ENCODE results near the gene UCK2.

The UCK2 gene

DNA sequence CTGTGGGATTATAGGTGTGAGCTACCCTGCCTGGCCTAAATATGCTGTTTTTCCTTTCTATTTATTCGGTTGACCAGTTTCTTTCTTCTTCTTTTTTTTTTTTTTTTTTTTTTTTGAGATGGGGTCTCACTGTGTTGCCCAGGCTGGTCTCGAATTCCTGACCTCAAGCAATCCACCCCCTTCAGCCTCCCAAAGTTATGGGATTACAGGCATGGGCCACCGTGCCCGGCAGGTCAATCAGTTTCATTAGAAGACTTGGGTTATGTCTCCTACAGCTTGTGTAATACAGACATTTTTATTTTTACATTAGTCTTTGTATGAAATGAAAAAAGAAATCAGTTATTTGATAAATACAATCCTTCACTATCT is 61.1 kb downstream of the UCK2 start:
- no peaks in the 10 kb centered on the region for H3F3A ChIP-seq (ENCODE audit: control insufficient read depth, insufficient read depth)
- no peaks in the 10 kb centered on the region for H3K9me2 ChIP-seq (replicated peaks; ENCODE audit: control insufficient read depth, low read length)
- no peaks in the 10 kb centered on the region for H3K9me3 ChIP-seq (ENCODE audit: control insufficient read depth, insufficient read depth, low read length)
- TF ChIP-seq CTCF (IDR thresholded peaks at IDR 0.05; ENCODE audit: low read depth, low read length, poor library complexity, severe bottlenecking) (no peak), EZH2phosphoT487 (IDR thresholded peaks at IDR 0.05; ENCODE audit: borderline replicate concordance, low read length) (no peak)
- no peak overlapping the region for H3K4me2 ChIP-seq (ENCODE audit: low read length)
- H3K27me3 ChIP-seq (ENCODE audit: control insufficient read depth, low read length): no peaks in the 10 kb centered on the region
- peaks cover 17% of the 10 kb centered on the region for H4K20me1 ChIP-seq (ENCODE audit: control insufficient read depth, insufficient read depth, low read depth, low read length)
- no peak overlapping the region for H3K27ac ChIP-seq (ENCODE audit: low read depth, low read length)
- H3K4me1 ChIP-seq (ENCODE audit: control insufficient read depth, low read length): peaks cover 27% of the 10 kb centered on the region
- H3K79me2 ChIP-seq (ENCODE audit: control insufficient read depth, low read length): peaks cover 66% of the 10 kb centered on the region
- peaks cover 29% of the 10 kb centered on the region for H3K36me3 ChIP-seq (ENCODE audit: control insufficient read depth, low read length)
- no peak overlapping the region for H3K4me3 ChIP-seq (ENCODE audit: low read length)

GRCh38 chr1:165890684-165891083 is 63.3 kb downstream of the UCK2 start:
- Histone ChIP-seq H3K9me3 (ENCODE audit: control insufficient read depth, insufficient read depth, low read length) (no peaks in the 10 kb centered on the region), H3K4me3 (ENCODE audit: low read length) (no peak overlapping the region), H3K36me3 (ENCODE audit: control insufficient read depth, low read length) (peaks cover 35% of the 10 kb centered on the region), H4K20me1 (ENCODE audit: control insufficient read depth, insufficient read depth, low read depth, low read length) (peaks cover 1% of the 10 kb centered on the region; the same call in 1 of the 2 replicates), H3K27ac (ENCODE audit: low read depth, low read length) (no peak overlapping the region), H3K9me2 (replicated peaks; ENCODE audit: control insufficient read depth, low read length) (no peaks in the 10 kb centered on the region), H3K79me2 (ENCODE audit: control insufficient read depth, low read length) (peaks cover 45% of the 10 kb centered on the region), H3F3A (ENCODE audit: control insufficient read depth, insufficient read depth) (no peaks in the 10 kb centered on the region), H3K27me3 (ENCODE audit: control insufficient read depth, low read length) (no peaks in the 10 kb centered on the region), H3K4me1 (ENCODE audit: control insufficient read depth, low read length) (peaks cover 6% of the 10 kb centered on the region), H3K4me2 (ENCODE audit: low read length) (no peak overlapping the region)
- TF ChIP-seq CTCF (IDR thresholded peaks at IDR 0.05; ENCODE audit: low read depth, low read length, poor library complexity, severe bottlenecking): no peak
- TF ChIP-seq EZH2phosphoT487 (IDR thresholded peaks at IDR 0.05; ENCODE audit: borderline replicate concordance, low read length): no peak

DNA sequence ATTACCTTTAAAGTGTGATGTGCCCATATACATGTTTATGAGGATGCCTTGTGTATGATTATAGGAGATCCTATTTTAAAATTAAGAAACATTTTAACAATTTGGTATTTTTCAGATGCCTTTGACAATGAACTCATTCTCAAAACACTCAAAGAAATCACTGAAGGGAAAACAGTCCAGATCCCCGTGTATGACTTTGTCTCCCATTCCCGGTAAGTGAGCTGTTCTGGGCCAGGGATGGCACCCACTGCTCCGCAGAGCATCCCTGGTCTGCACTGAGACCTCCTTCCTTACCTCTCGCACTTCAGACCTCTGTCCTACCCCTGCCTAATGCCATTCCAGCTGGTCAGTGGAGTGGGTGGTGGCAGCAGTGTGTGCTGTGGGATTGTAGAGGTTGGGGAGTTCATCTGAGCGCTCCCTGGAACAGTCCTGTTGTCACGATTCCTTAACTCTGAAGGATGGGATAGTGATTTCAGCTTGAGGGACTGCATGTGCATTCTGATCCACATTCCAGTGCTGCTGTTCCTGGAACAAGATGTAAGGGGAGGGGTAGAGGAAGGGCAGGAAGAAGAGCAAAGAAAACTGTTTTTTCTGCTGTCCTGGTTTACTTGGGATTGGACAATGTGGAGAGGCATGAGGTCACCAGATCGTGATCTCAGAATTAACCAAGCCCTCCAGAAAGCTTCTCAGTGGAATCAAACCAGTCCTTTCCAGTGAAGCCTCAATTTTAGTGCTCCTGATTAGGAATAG is 63.9 kb downstream of the UCK2 start:
- TF ChIP-seq CTCF (IDR thresholded peaks at IDR 0.05; ENCODE audit: low read depth, low read length, poor library complexity, severe bottlenecking) (no peak), EZH2phosphoT487 (IDR thresholded peaks at IDR 0.05; ENCODE audit: borderline replicate concordance, low read length) (no peak)
- Histone ChIP-seq H3F3A (ENCODE audit: control insufficient read depth, insufficient read depth) (no peaks in the 10 kb centered on the region), H3K27me3 (ENCODE audit: control insufficient read depth, low read length) (no peaks in the 10 kb centered on the region), H3K79me2 (ENCODE audit: control insufficient read depth, low read length) (peaks cover 39% of the 10 kb centered on the region), H3K4me3 (ENCODE audit: low read length) (no peak overlapping the region), H3K9me3 (ENCODE audit: control insufficient read depth, insufficient read depth, low read length) (no peaks in the 10 kb centered on the region), H3K4me1 (ENCODE audit: control insufficient read depth, low read length) (no peaks in the 10 kb centered on the region; the same call in 1 of the 2 replicates), H3K27ac (ENCODE audit: low read depth, low read length) (no peak overlapping the region), H4K20me1 (ENCODE audit: control insufficient read depth, insufficient read depth, low read depth, low read length) (no peaks in the 10 kb centered on the region), H3K4me2 (ENCODE audit: low read length) (no peak overlapping the region), H3K9me2 (replicated peaks; ENCODE audit: control insufficient read depth, low read length) (no peaks in the 10 kb centered on the region), H3K36me3 (ENCODE audit: control insufficient read depth, low read length) (peaks cover 41% of the 10 kb centered on the region)
